H1 (cell line): ENCODE data around the gene ZFP36L2. TPM values are rescaled to one million over a fixed set of nuclear protein-coding genes. Genes with fewer than 3 reads are reported as not detected.
A peak's percentile ranks its signal among the peaks of the same experiment; 100 is the strongest.

Experiments
- CTCF ChIA-PET: fragments of 300-600 bp; sonication (Branson Sonifier 250); formaldehyde crosslinking; loops from one replicate; lab custom pipeline; 2021; ENCODE audit not compliant: partially characterized antibody; lab: Charles Lee
- POLR2A ChIA-PET: fragments of 300-600 bp; sonication (Branson Sonifier 250); formaldehyde crosslinking; loops from one replicate; lab custom pipeline; 2021; ENCODE audit warnings: inconsistent platforms; ENCODE audit not compliant: partially characterized antibody; lab: Charles Lee
- DNase-seq, 2 experiments: peaks; one replicate each; pipeline versions ENCODE4 v3.0.0 to v3.0.0-alpha.2; 2010 to 2022; ENCODE audit warnings: low spot score in 2 of 2, low read depth in 1 of 2, mixed read lengths in 1 of 2
- FAIRE-seq: peaks from 2 replicates; lab custom pipeline; 2011; peaks lifted over from hg19 to GRCh38; lab: Jason Lieb, UNC
- H2AFZ ChIP-seq: 2 replicates; pipeline ENCODE4 v1.8.1; 2012; ENCODE audit warnings: low read length, inconsistent platforms
- H2AK5ac ChIP-seq: 2 replicates; pipeline ENCODE4 v1.6.1; 2013; ENCODE audit warnings: low read depth, low read length
- H2BK120ac ChIP-seq: replicated peaks from 2 replicates; pipeline ENCODE3; 2013; ENCODE audit warnings: low read depth, low read length, inconsistent platforms
- H2BK12ac ChIP-seq: 2 replicates; pipeline ENCODE4 v1.6.1; 2013; ENCODE audit warnings: low read depth, low read length
- H2BK15ac ChIP-seq: 2 replicates; pipeline ENCODE4 v1.6.1; 2013; ENCODE audit warnings: low read length
- H2BK20ac ChIP-seq: 2 replicates; pipeline ENCODE4 v1.6.1; 2013; ENCODE audit warnings: low read length
- H2BK5ac ChIP-seq: 2 replicates; pipeline ENCODE4 v1.6.1; 2013; ENCODE audit warnings: low read depth, low read length
- H3K14ac ChIP-seq: 2 replicates; pipeline ENCODE4 v1.6.1; 2013; ENCODE audit warnings: inconsistent platforms; ENCODE audit not compliant: insufficient read length
- H3K18ac ChIP-seq: 2 replicates; pipeline ENCODE4 v1.6.1; 2013; ENCODE audit warnings: low read length; ENCODE audit errors: extremely low read depth
- H3K23ac ChIP-seq: 2 replicates; pipeline ENCODE4 v1.6.1; 2013; ENCODE audit warnings: inconsistent platforms; ENCODE audit not compliant: insufficient read length
- H3K23me2 ChIP-seq: 2 replicates; pipeline ENCODE4 v1.6.1; 2013; ENCODE audit warnings: low read depth, low read length
- H3K27ac ChIP-seq: 2 replicates; pipeline ENCODE4 v1.6.1; 2011; ENCODE audit warnings: low read depth, low read length, inconsistent platforms
- H3K27me3 ChIP-seq, 4 experiments: replicated peaks in 1 of 4; 1 replicate in 1 of 4; 2 replicates in 3 of 4; pipeline versions ENCODE4 v1.6.1 to v1.8.1; 2011 to 2013; ENCODE audit warnings: low read length in 3 of 4, mild to moderate bottlenecking in 3 of 4, inconsistent platforms in 2 of 4, mixed read lengths in 2 of 4, moderate library complexity in 1 of 4; ENCODE audit not compliant: control insufficient read depth in 3 of 4, insufficient read depth in 3 of 4; ENCODE audit errors: extremely low read depth in 1 of 4
- H3K36me3 ChIP-seq, 4 experiments: 2 replicates each; pipeline versions ENCODE4 v1.6.1 to v1.8.1; 2011 to 2013; ENCODE audit warnings: mild to moderate bottlenecking in 4 of 4, low read length in 3 of 4, moderate library complexity in 2 of 4, control low read depth in 1 of 4, inconsistent platforms in 1 of 4; ENCODE audit not compliant: insufficient read depth in 4 of 4, control insufficient read depth in 2 of 4
- H3K4ac ChIP-seq: replicated peaks from 2 replicates; pipeline ENCODE3; 2013; ENCODE audit warnings: low read length, low read depth, mixed read lengths, inconsistent platforms; ENCODE audit not compliant: insufficient read length
- H3K4me1 ChIP-seq, 4 experiments: replicated peaks in 1 of 4; 1 replicate in 1 of 4; 2 replicates in 3 of 4; pipeline versions ENCODE4 v1.6.1 to v1.8.1; 2011 to 2013; ENCODE audit warnings: low read length in 3 of 4, inconsistent platforms in 2 of 4, mixed read lengths in 1 of 4; ENCODE audit not compliant: insufficient read depth in 4 of 4, control insufficient read depth in 3 of 4
- H3K4me2 ChIP-seq, 2 experiments: 2 replicates each; pipeline versions ENCODE4 v1.6.1 to v1.8.1; 2011 to 2013; ENCODE audit warnings: low read depth in 2 of 2, low read length in 2 of 2, control low read depth in 1 of 2, inconsistent platforms in 1 of 2, mild to moderate bottlenecking in 1 of 2; ENCODE audit not compliant: insufficient read depth in 1 of 2
- H3K4me3 ChIP-seq, 4 experiments: fragments of 200-600, 300-600 bp in 1 of 4; sonication (generic), shearing (Covaris generic), sonication (Bioruptor Twin) in 1 of 4; 2 replicates each; pipeline versions ENCODE4 v1.5.1 to v1.8.1; 2011 to 2016; ENCODE audit warnings: low read length in 4 of 4, low read depth in 3 of 4, control low read depth in 2 of 4, inconsistent platforms in 2 of 4, mild to moderate bottlenecking in 2 of 4, mixed read lengths in 1 of 4, moderate library complexity in 1 of 4; ENCODE audit not compliant: insufficient read depth in 2 of 4; ENCODE audit errors: extremely low read depth in 1 of 4
- H3K56ac ChIP-seq: replicated peaks from 2 replicates; pipeline ENCODE3; 2013; ENCODE audit warnings: low read depth, mild to moderate bottlenecking, mixed read lengths, low read length, inconsistent platforms; ENCODE audit not compliant: insufficient read length
- H3K79me1 ChIP-seq: 2 replicates; pipeline ENCODE4 v1.6.1; 2013; ENCODE audit warnings: low read depth, low read length, control low read depth
- H3K79me2 ChIP-seq, 2 experiments: 2 replicates each; pipeline versions ENCODE4 v1.6.1 to v1.8.1; 2012 to 2013; ENCODE audit warnings: low read length in 2 of 2, mild to moderate bottlenecking in 2 of 2, inconsistent platforms in 1 of 2; ENCODE audit not compliant: insufficient read depth in 2 of 2, control insufficient read depth in 1 of 2
- H3K9ac ChIP-seq, 4 experiments: replicated peaks in 1 of 4; 1 replicate in 1 of 4; 2 replicates in 3 of 4; pipeline versions ENCODE4 v1.6.1 to v1.8.1; 2011 to 2013; ENCODE audit warnings: low read depth in 3 of 4, low read length in 3 of 4, control low read depth in 2 of 4, mild to moderate bottlenecking in 2 of 4, moderate library complexity in 2 of 4, inconsistent platforms in 1 of 4; ENCODE audit errors: extremely low read depth in 1 of 4
- H3K9me3 ChIP-seq, 2 experiments: 2 replicates each; pipeline versions ENCODE4 v1.6.1 to v1.8.1; 2012 to 2013; ENCODE audit warnings: mild to moderate bottlenecking in 2 of 2, moderate library complexity in 2 of 2, control low read depth in 1 of 2, inconsistent platforms in 1 of 2, low read depth in 1 of 2, low read length in 1 of 2, mixed read lengths in 1 of 2; ENCODE audit not compliant: insufficient read depth in 2 of 2
- H4K20me1 ChIP-seq, 2 experiments: replicated peaks in 1 of 2; 2 replicates each; pipeline versions ENCODE3 to v1.8.1; 2011 to 2013; ENCODE audit warnings: inconsistent platforms in 2 of 2, low read length in 2 of 2, mild to moderate bottlenecking in 1 of 2; ENCODE audit not compliant: insufficient read depth in 2 of 2, control insufficient read depth in 1 of 2
- H4K5ac ChIP-seq: 2 replicates; pipeline ENCODE4 v1.6.1; 2013; ENCODE audit warnings: low read length, low read depth, mixed read lengths, inconsistent platforms; ENCODE audit not compliant: insufficient read length
- H4K8ac ChIP-seq: 2 replicates; pipeline ENCODE4 v1.8.0; 2013; ENCODE audit warnings: mild to moderate bottlenecking, moderate library complexity, low read length, inconsistent platforms; ENCODE audit not compliant: insufficient read depth; ENCODE audit errors: extremely low read depth
- H4K91ac ChIP-seq: replicated peaks from 2 replicates; pipeline ENCODE3; 2013; ENCODE audit warnings: low read length, mixed read lengths, inconsistent platforms; ENCODE audit not compliant: insufficient read length
- CTCF ChIP-seq, 3 experiments: IDR thresholded peaks; 1 replicate in 2 of 3; 2 replicates in 1 of 3; pipeline versions ENCODE4 v1.5.1 to v1.6.1; 2011; ENCODE audit warnings: low read length in 3 of 3, mild to moderate bottlenecking in 3 of 3, inconsistent platforms in 2 of 3, low read depth in 1 of 3, moderate library complexity in 1 of 3; ENCODE audit not compliant: insufficient read depth in 1 of 3; ENCODE audit errors: control extremely low read depth in 1 of 3
- HDAC6 ChIP-seq: IDR thresholded peaks from one replicate; pipeline ENCODE4 v1.7.1; 2012; ENCODE audit warnings: low read depth, mild to moderate bottlenecking, inconsistent platforms, low read length, moderate library complexity
- KDM5A ChIP-seq: fragments of 200-600 bp; IDR thresholded peaks from 2 replicates; pipeline ENCODE4 v1.7.1; 2012; ENCODE audit warnings: mild to moderate bottlenecking, low read length, inconsistent platforms, mixed read lengths
- POLR2A ChIP-seq, 2 experiments: IDR thresholded peaks; 1 replicate in 1 of 2; 2 replicates in 1 of 2; pipeline ENCODE4 v1.6.1; 2011; ENCODE audit warnings: low read depth in 2 of 2, low read length in 2 of 2, mild to moderate bottlenecking in 2 of 2; ENCODE audit errors: control extremely low read depth in 1 of 2
- SIRT6 ChIP-seq: IDR thresholded peaks from one replicate; pipeline ENCODE4 v1.7.1; 2012; ENCODE audit warnings: low read length, inconsistent platforms
- SIX5 ChIP-seq: IDR thresholded peaks from 2 replicates; pipeline ENCODE4 v1.6.1; 2011; ENCODE audit warnings: mild to moderate bottlenecking, low read depth, low read length
- SP2 ChIP-seq: IDR thresholded peaks from 2 replicates; pipeline ENCODE4 v1.6.1; 2012; ENCODE audit warnings: mild to moderate bottlenecking, low read length, inconsistent platforms
- SP4 ChIP-seq: IDR thresholded peaks from 2 replicates; pipeline ENCODE4 v1.6.1; 2012; ENCODE audit warnings: low read length, inconsistent platforms
- TAF7 ChIP-seq: optimal IDR thresholded peaks from 2 replicates; pipeline ENCODE3; 2011; ENCODE audit warnings: low read depth, mild to moderate bottlenecking, inconsistent platforms, low read length, moderate library complexity, borderline replicate concordance
- TBP ChIP-seq: IDR thresholded peaks from 2 replicates; pipeline ENCODE4 v1.6.1; 2011; ENCODE audit warnings: low read depth, low read length, improper control_type of control experiment
- WGBS, 2 experiments: shearing (Covaris generic) in 1 of 2; methylation state at CpG; one replicate each; pipeline versions ENCODE4 v1.1.6 to v1.1.7; 2013 to 2015; ENCODE audit warnings: low lambda C conversion rate in 2 of 2, mixed read lengths in 2 of 2, inconsistent platforms in 1 of 2, low coverage in 1 of 2, missing lambda C conversion rate in 1 of 2; ENCODE audit not compliant: insufficient replicate concordance in 2 of 2, insufficient coverage in 1 of 2, insufficient read length in 1 of 2; ENCODE audit errors: extremely low coverage in 1 of 2, missing lambda C conversion rate in 1 of 2; 5-methylcytosine and 5-hydroxymethylcytosine counted together
- polyA plus RNA-seq, 7 experiments: library from polyadenylated mRNA; depleted of rRNA in 3 of 7; stranded (reverse) in 5 of 7; unstranded in 2 of 7; fragments of >200 nt in 5 of 7; fragments of 200-250 nt in 2 of 7; gene quantifications; 1 replicate in 5 of 7; 2 replicates in 1 of 7; 4 replicates in 1 of 7; pipeline versions ENCODE4 v1.2.1 to v1.2.3, GENCODE V29; 2011 to 2013; ENCODE audit warnings: missing spikeins in 2 of 7, mixed read lengths in 2 of 7
- total RNA-seq: library from RNA; stranded (reverse); fragmentation: NEBNext Ultra II Directional; extraction: Animal tissue kit (Norgen Biotek cat#: 25700); gene quantifications from 2 replicates; pipeline ENCODE4 v1.2.1, GENCODE V29; 2021

ZFP36L2 gene
- total and polyA plus RNA-seq, 2 of the 8 experiments (the other 6 are each of a cell fraction or from before 2014, with no cell fraction given), result 13.4 to 102 TPM

- peak overlapping the region; percentile 17; the same call in 1 of the 2 replicates for H3K18ac ChIP-seq
- H2BK120ac ChIP-seq, result no peak overlapping the region
- no peaks in the 10 kb centered on the region for H3K9me3 ChIP-seq
- H2AFZ ChIP-seq, result no peak overlapping the region
- H3K9ac ChIP-seq, result no peak overlapping the region
- H3K23ac ChIP-seq, result no peak overlapping the region
- peak overlapping the region; percentile 54; the same call in 1 of the 2 replicates for H2AK5ac ChIP-seq
- TF ChIP-seq HDAC6 (no peak), CTCF (IDR thresholded peaks at IDR 0.05; ENCODE audit: control extremely low read depth in 1 of 3, insufficient read depth in 1 of 3, low read depth in 1 of 3, low read length in 3 of 3) (no peak), KDM5A (no peak), SP4 (no peak), POLR2A (IDR thresholded peaks at IDR 0.05; ENCODE audit: control extremely low read depth in 1 of 2, low read depth in 2 of 2, low read length in 2 of 2) (no peak), TAF7 (no peak), SIX5 (no peak), SIRT6 (no peak), SP2 (no peak), TBP (no peak)
- no peak overlapping the region for H2BK15ac ChIP-seq
- no peaks in the 10 kb centered on the region for H3K79me2 ChIP-seq
- H2BK5ac ChIP-seq, result peak overlapping the region; percentile 36; the same call in 1 of the 2 replicates
- peak overlapping the region; percentile 37 for H3K4ac ChIP-seq
- H3K23me2 ChIP-seq, result no peaks in the 10 kb centered on the region
- no peak overlapping the region for H3K27ac ChIP-seq
- H3K4me1 ChIP-seq, result peaks cover 13 to 36% (median 20%) of the 10 kb centered on the region in 4 experiments
- H3K4me2 ChIP-seq, result no peak overlapping the region
- H4K8ac ChIP-seq, result no peak overlapping the region
- peak overlapping the region; percentile 49 for H4K91ac ChIP-seq
- no peak overlapping the region for H3K4me3 ChIP-seq
- no peak overlapping the region for H4K5ac ChIP-seq
- no peaks in the 10 kb centered on the region for H3K27me3 ChIP-seq
- no peaks in the 10 kb centered on the region for H3K79me1 ChIP-seq
- FAIRE-seq, result no peak
- WGBS, 2 experiments, result 84% methylated on average over 12 of the region's 12 CpGs; no CpG with 5 or more reads in 1 of the 2 experiments
- no peak for DNase-seq
- POLR2A ChIA-PET, result no interaction called here
- no peaks in the 10 kb centered on the region for H3K36me3 ChIP-seq
- H3K56ac ChIP-seq, result no peak overlapping the region
- H2BK20ac ChIP-seq, result peak overlapping the region; percentile 15; the same call in 1 of the 2 replicates
- H4K20me1 ChIP-seq, result no peaks in the 10 kb centered on the region
- CTCF ChIA-PET, result interaction anchor here (0.5 to 0.6 kb wide), 2 partner anchors 15 to 44 kb away, joined by 3 to 4 read pairs; no protein-coding TSS in a partner anchor
- peak overlapping the region; percentile 86; the same call in 1 of the 2 replicates for H2BK12ac ChIP-seq
- no peak overlapping the region for H3K14ac ChIP-seq
Observed at GRCh38 chr2:43184339-43184895, 42.0 kb downstream of the ZFP36L2 start.
